ENCODE data around the gene LARP1B. TPM values are rescaled to one million over a fixed set of nuclear protein-coding genes. Genes with fewer than 3 reads are reported as not detected.

LARP1B gene
- total and polyA plus RNA-seq, 9 of the 15 experiments (the other 6 are each of a cell fraction or from before 2014, with no cell fraction given): 19.2 to 59.7 (median 37.9) TPM

DNA sequence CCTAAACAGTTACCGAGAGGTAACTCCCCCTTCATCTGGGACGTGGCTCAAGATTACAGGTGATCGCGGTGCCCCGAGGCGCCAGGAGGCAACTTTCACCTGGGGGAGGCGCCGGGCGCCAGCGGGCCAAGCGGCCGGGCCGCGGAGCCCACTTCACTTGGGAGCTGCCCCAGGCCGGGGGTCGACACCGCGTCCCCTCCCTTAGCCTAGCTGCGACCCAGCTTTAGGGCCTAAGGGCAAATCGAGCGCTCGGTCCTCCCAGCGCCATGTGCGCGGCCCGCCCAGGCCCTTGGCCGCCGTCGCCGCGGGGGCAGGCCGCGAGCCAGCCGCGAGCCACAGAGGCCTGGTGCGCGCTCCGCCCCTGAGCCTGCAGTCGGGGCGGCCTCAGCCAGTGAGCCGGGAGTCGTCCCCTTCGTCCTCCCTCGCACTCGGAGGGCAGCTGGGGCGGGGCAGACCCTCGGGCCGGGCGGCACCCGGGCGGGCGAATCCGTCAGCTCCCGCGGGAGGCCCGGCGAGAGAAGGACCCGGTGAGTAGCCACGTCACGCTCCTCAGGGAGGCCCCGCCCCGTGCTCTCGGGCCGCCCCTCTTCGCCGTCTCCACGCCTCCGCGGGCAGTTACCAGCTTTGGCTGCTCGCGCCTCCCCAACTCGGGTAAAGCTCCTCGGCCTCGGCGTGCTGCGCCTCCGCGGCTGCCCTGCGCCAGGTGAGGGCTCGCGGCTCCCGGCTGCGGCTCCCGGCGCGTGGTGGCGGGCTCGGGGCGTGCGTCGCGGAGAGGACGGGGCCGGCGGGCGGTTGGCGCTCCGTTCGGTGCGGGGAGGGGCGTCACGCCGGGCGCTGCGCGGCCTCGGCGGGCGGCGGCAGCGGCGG, at the start of gene LARP1B (continued):
- TF ChIP-seq E2F1 (CRISPR knock-in tag; IDR thresholded peaks at IDR 0.05) (peak; percentile 84), FOSL1 (tag; conservative IDR thresholded peaks at IDR 0.05) (no peak), NEUROD1 (IDR thresholded peaks at IDR 0.05; ENCODE audit: borderline replicate concordance, low read depth, low read length, partially characterized antibody) (peak; percentile 53), CREB1 (IDR thresholded peaks at IDR 0.05) (peak; percentile 81), CREB1 (CRISPR knock-in tag; IDR thresholded peaks at IDR 0.05) (peak; percentile 79), CHD2 (IDR thresholded peaks at IDR 0.05; ENCODE audit: low read depth, low read length) (peak; percentile 96), ZFX (CRISPR knock-in tag; IDR thresholded peaks at IDR 0.05) (peak; percentile 98), ZBTB17 (CRISPR knock-in tag; IDR thresholded peaks at IDR 0.05) (peak; percentile 93), FOXM1 (IDR thresholded peaks at IDR 0.05; ENCODE audit: low read depth) (no peak), FOXM1 (CRISPR knock-in tag; IDR thresholded peaks at IDR 0.05; ENCODE audit: low read depth) (peak; percentile 91; the same call in 1 of the 2 replicates), EGR1 (conservative IDR thresholded peaks at IDR 0.05) (peak; percentile 43), TBP (optimal IDR thresholded peaks at IDR 0.05; ENCODE audit: low read depth, low read length) (peak; percentile 90), CXXC5 (CRISPR knock-in tag; IDR thresholded peaks at IDR 0.05) (peak; percentile 81), DEAF1 (CRISPR knock-in tag; IDR thresholded peaks at IDR 0.05) (no peak)
- TF ChIP-seq, protein P1, sequence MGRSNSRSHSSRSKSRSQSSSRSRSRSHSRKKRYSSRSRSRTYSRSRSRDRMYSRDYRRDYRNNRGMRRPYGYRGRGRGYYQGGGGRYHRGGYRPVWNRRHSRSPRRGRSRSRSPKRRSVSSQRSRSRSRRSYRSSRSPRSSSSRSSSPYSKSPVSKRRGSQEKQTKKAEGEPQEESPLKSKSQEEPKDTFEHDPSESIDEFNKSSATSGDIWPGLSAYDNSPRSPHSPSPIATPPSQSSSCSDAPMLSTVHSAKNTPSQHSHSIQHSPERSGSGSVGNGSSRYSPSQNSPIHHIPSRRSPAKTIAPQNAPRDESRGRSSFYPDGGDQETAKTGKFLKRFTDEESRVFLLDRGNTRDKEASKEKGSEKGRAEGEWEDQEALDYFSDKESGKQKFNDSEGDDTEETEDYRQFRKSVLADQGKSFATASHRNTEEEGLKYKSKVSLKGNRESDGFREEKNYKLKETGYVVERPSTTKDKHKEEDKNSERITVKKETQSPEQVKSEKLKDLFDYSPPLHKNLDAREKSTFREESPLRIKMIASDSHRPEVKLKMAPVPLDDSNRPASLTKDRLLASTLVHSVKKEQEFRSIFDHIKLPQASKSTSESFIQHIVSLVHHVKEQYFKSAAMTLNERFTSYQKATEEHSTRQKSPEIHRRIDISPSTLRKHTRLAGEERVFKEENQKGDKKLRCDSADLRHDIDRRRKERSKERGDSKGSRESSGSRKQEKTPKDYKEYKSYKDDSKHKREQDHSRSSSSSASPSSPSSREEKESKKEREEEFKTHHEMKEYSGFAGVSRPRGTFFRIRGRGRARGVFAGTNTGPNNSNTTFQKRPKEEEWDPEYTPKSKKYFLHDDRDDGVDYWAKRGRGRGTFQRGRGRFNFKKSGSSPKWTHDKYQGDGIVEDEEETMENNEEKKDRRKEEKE (IDR thresholded peaks at IDR 0.05; ENCODE audit: borderline replicate concordance in 1 of 2, control insufficient read depth in 1 of 2, low read depth in 2 of 2, low read length in 1 of 2): 0 out of 4 replicates have a peak, but pooled peaks of 1 of the 2 experiments have one; percentile 33
- TF ChIP-seq, protein P2, sequence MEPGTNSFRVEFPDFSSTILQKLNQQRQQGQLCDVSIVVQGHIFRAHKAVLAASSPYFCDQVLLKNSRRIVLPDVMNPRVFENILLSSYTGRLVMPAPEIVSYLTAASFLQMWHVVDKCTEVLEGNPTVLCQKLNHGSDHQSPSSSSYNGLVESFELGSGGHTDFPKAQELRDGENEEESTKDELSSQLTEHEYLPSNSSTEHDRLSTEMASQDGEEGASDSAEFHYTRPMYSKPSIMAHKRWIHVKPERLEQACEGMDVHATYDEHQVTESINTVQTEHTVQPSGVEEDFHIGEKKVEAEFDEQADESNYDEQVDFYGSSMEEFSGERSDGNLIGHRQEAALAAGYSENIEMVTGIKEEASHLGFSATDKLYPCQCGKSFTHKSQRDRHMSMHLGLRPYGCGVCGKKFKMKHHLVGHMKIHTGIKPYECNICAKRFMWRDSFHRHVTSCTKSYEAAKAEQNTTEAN (CRISPR knock-in tag; IDR thresholded peaks at IDR 0.05): no peak
- TF ChIP-seq, protein P3, sequence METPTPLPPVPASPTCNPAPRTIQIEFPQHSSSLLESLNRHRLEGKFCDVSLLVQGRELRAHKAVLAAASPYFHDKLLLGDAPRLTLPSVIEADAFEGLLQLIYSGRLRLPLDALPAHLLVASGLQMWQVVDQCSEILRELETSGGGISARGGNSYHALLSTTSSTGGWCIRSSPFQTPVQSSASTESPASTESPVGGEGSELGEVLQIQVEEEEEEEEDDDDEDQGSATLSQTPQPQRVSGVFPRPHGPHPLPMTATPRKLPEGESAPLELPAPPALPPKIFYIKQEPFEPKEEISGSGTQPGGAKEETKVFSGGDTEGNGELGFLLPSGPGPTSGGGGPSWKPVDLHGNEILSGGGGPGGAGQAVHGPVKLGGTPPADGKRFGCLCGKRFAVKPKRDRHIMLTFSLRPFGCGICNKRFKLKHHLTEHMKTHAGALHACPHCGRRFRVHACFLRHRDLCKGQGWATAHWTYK (CRISPR knock-in tag; IDR thresholded peaks at IDR 0.05): peak; percentile 73; the same call in 1 of the 2 replicates
